Activated T-cell treated with anti-CD3 and anti-CD28 coated beads, Interleukin-2, amount 50 U/mL, for 4 hours (primary cell): ENCODE results near the gene MS4A4E. TPM values are rescaled to one million over a fixed set of nuclear protein-coding genes. Genes with fewer than 3 reads are reported as not detected.

Experiments
- ATAC-seq, 2 donors: fragments of 200-7000 bp; cut with Tn5 transposase; one replicate each; pipeline ENCODE4 v1.10.0; 2021
- DNase-seq: peaks from one replicate; pipeline ENCODE4 v3.0.0-alpha.2; 2020
- H3K27me3 Mint-ChIP-seq: one replicate; pipeline ENCODE4 v1.8.0; 2021; ENCODE audit warnings: low read depth, mixed read lengths
- H3K36me3 Mint-ChIP-seq: one replicate; pipeline ENCODE4 v1.8.0; 2022; ENCODE audit warnings: mixed read lengths; ENCODE audit not compliant: insufficient read depth
- H3K4me1 Mint-ChIP-seq: one replicate; pipeline ENCODE4 v1.8.0; 2021; ENCODE audit warnings: low read depth, mixed read lengths
- H3K4me3 Mint-ChIP-seq: one replicate; pipeline ENCODE4 v1.8.0; 2021; ENCODE audit warnings: mild to moderate bottlenecking, moderate library complexity, mixed read lengths
- H3K9me3 Mint-ChIP-seq: one replicate; pipeline ENCODE4 v1.8.0; 2021; ENCODE audit warnings: mixed read lengths
- total RNA-seq, 3 donors: library from RNA; stranded (reverse); gene quantifications; one replicate each; pipeline ENCODE4 v1.2.1, GENCODE V29; 2021

The MS4A4E gene
- total RNA-seq, 3 donors from 2014 or later = not detected

- ATAC-seq (no peak), DNase-seq (no peak)
- Mint-ChIP-seq H3K27me3 (peaks cover 11% of the 10 kb centered on the region), H3K36me3 (no peaks in the 10 kb centered on the region), H3K9me3 (peaks cover 6% of the 10 kb centered on the region), H3K4me3 (no peak overlapping the region), H3K4me1 (no peaks in the 10 kb centered on the region)
These were observed 92.7 kb downstream of the MS4A4E start for GRCh38 chr11:60150279-60150678.

Other genes starting within 250 kb of the MS4A4E start
- not detected for gene OOSP4B, start 226.0 kb downstream of the MS4A4E start, total RNA-seq
- gene OOSP2, start 202.7 kb downstream of the MS4A4E start, total RNA-seq = not detected
- gene MS4A3, start 186.5 kb downstream of the MS4A4E start, total RNA-seq = not detected
- not detected for gene MS4A2, start 154.5 kb downstream of the MS4A4E start, total RNA-seq
- not detected for gene MS4A6A, start 60.1 kb downstream of the MS4A4E start, total RNA-seq
- not detected for gene MS4A4A, start 37.5 kb upstream of the MS4A4E start, total RNA-seq
- not detected for gene MS4A6E, start 84.1 kb upstream of the MS4A4E start, total RNA-seq
- under 1 TPM in 2 of 3 donors, not detected in 1; 0.14 to 0.45 TPM for gene MS4A7, start 135.4 kb upstream of the MS4A4E start, total RNA-seq
- not detected for gene MS4A14, start 153.3 kb upstream of the MS4A4E start, total RNA-seq
- gene MS4A5, start 186.4 kb upstream of the MS4A4E start, total RNA-seq = not detected
- gene MS4A1, start 212.7 kb upstream of the MS4A4E start, total RNA-seq = 1 to 10 TPM in 2 of 3 donors, under 1 TPM in 1; 0.94 to 5.5 (median 1.4) TPM
- not detected for gene MS4A12, start 249.6 kb upstream of the MS4A4E start, total RNA-seq